Measurements from ENCODE around the gene MSRB1.

MSRB1 gene

GRCh38 chr16:1942810-1943726 lies at the start of gene MSRB1:
TSS of gene MSRB1 (minus strand) at chr16:1943199. CDS start at chr16:1943156, 43 bp downstream.
- peak; percentile 95 for DNase-seq (ENCODE audit: low spot score)

GRCh38 chr16:1991948-1992703 lies 49.1 kb upstream of the MSRB1 start:
- DNase-seq (ENCODE audit: low spot score) = peak; percentile 92

GRCh38 chr16:1991588-1991947 lies 48.6 kb upstream of the MSRB1 start:
- DNase-seq (ENCODE audit: low spot score) = no peak

- DNase-seq (ENCODE audit: low spot score) = no peak
Observed at GRCh38 chr16:1991135-1991551, 48.1 kb upstream of the MSRB1 start.

GRCh38 chr16:1990351-1991134 lies 47.5 kb upstream of the MSRB1 start:
- peak; percentile 75 for DNase-seq (ENCODE audit: low spot score)

- no peak for DNase-seq (ENCODE audit: low spot score)
Observed at GRCh38 chr16:1990101-1990350, 47.0 kb upstream of the MSRB1 start.

GRCh38 chr16:1989209-1990100 lies 46.5 kb upstream of the MSRB1 start, which contains the start of gene SYNGR3:
TSS of gene SYNGR3 (plus strand) at chr16:1989970. CDS start at chr16:1990103, 133 bp downstream.
- DNase-seq (ENCODE audit: low spot score) = peak; percentile 46

GRCh38 chr16:1987198-1987597 lies 44.2 kb upstream of the MSRB1 start:
- DNase-seq (ENCODE audit: low spot score) = no peak

- no peak for DNase-seq (ENCODE audit: low spot score)
Observed at GRCh38 chr16:1985466-1986150, 42.6 kb upstream of the MSRB1 start.

GRCh38 chr16:1984347-1985225 lies 41.6 kb upstream of the MSRB1 start:
- DNase-seq (ENCODE audit: low spot score) = peak; percentile 67

- peak; percentile 98 for DNase-seq (ENCODE audit: low spot score)
Observed at GRCh38 chr16:1983544-1984346, 40.7 kb upstream of the MSRB1 start, which contains the start of gene GFER. TSS of gene GFER (plus strand) at chr16:1984193. CDS start at chr16:1984219, 26 bp downstream.

- DNase-seq (ENCODE audit: low spot score) = no peak
Observed at GRCh38 chr16:1982991-1983543, 40.1 kb upstream of the MSRB1 start.

GRCh38 chr16:1982013-1982433 lies 39.0 kb upstream of the MSRB1 start:
- no peak for DNase-seq (ENCODE audit: low spot score)

GRCh38 chr16:1981398-1981836 lies 38.4 kb upstream of the MSRB1 start, which contains the start of gene NOXO1:
TSS of gene NOXO1 (minus strand) at chr16:1981469. CDS start at chr16:1981179, 290 bp downstream.
- no peak for DNase-seq (ENCODE audit: low spot score)

GRCh38 chr16:1980770-1981087 lies 37.7 kb upstream of the MSRB1 start:
- DNase-seq (ENCODE audit: low spot score) = no peak

- DNase-seq (ENCODE audit: low spot score) = no peak
Observed at GRCh38 chr16:1980030-1980769, 37.2 kb upstream of the MSRB1 start.

GRCh38 chr16:1979271-1980029 lies 36.5 kb upstream of the MSRB1 start:
- DNase-seq (ENCODE audit: low spot score) = no peak
